ENCODE measurements around the gene FES.
"Not testable (repeated sequence)": the region's sequence is repeated elsewhere in the genome, so short reads cannot be mapped to it uniquely, and the experiment has no call there.

GRCh38 chr15:90897131-90897655 lies 12.9 kb downstream of the FES start:
- TF ChIP-seq HDAC6 (IDR thresholded peaks at IDR 0.05; ENCODE audit: unreplicated experiment); ZBTB40 (IDR thresholded peaks at IDR 0.05; ENCODE audit: borderline replicate concordance); POLR2A (IDR thresholded peaks at IDR 0.05; ENCODE audit: low read depth, low read length); GABPA (IDR thresholded peaks at IDR 0.05; ENCODE audit: low read depth); JUNB (IDR thresholded peaks at IDR 0.05); CBX5 (IDR thresholded peaks at IDR 0.05; ENCODE audit: low read depth); SREBF2 (IDR thresholded peaks at IDR 0.05; ENCODE audit: low read length); ASH2L (IDR thresholded peaks at IDR 0.05; ENCODE audit: borderline replicate concordance, low read depth); JUND (IDR thresholded peaks at IDR 0.05; ENCODE audit: low read depth, low read length); SIN3A (IDR thresholded peaks at IDR 0.05; ENCODE audit: low read depth, low read length); E2F8 (IDR thresholded peaks at IDR 0.05; ENCODE audit: low read depth, partially characterized antibody): not testable (repeated sequence)
- TF ChIP-seq CTCF (IDR thresholded peaks at IDR 0.05 in 2 of 3, conservative IDR thresholded peaks at IDR 0.05 in 1 of 3; ENCODE audit: control insufficient read depth in 2 of 3, extremely low read depth in 1 of 3, insufficient read depth in 1 of 3, low read depth in 3 of 3, low read length in 3 of 3), result peak in 1 of 3 experiments; percentile 29; a peak in 1 of 6 replicates

Data from GM12878 (cell line).